NOMO-1 (cell line): ENCODE results near the gene CDON.
A peak's percentile ranks its signal among the peaks of the same experiment; 100 is the strongest.

Experiments used
- DNase-seq, 2 experiments: peaks; one replicate each; lab custom pipeline; 2025; ENCODE audit not compliant: unreplicated experiment in 2 of 2; lab: John Stamatoyannopoulos, UW

Gene CDON, protein sequence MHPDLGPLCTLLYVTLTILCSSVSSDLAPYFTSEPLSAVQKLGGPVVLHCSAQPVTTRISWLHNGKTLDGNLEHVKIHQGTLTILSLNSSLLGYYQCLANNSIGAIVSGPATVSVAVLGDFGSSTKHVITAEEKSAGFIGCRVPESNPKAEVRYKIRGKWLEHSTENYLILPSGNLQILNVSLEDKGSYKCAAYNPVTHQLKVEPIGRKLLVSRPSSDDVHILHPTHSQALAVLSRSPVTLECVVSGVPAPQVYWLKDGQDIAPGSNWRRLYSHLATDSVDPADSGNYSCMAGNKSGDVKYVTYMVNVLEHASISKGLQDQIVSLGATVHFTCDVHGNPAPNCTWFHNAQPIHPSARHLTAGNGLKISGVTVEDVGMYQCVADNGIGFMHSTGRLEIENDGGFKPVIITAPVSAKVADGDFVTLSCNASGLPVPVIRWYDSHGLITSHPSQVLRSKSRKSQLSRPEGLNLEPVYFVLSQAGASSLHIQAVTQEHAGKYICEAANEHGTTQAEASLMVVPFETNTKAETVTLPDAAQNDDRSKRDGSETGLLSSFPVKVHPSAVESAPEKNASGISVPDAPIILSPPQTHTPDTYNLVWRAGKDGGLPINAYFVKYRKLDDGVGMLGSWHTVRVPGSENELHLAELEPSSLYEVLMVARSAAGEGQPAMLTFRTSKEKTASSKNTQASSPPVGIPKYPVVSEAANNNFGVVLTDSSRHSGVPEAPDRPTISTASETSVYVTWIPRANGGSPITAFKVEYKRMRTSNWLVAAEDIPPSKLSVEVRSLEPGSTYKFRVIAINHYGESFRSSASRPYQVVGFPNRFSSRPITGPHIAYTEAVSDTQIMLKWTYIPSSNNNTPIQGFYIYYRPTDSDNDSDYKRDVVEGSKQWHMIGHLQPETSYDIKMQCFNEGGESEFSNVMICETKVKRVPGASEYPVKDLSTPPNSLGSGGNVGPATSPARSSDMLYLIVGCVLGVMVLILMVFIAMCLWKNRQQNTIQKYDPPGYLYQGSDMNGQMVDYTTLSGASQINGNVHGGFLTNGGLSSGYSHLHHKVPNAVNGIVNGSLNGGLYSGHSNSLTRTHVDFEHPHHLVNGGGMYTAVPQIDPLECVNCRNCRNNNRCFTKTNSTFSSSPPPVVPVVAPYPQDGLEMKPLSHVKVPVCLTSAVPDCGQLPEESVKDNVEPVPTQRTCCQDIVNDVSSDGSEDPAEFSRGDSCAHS (N-terminal part only)

DNA sequence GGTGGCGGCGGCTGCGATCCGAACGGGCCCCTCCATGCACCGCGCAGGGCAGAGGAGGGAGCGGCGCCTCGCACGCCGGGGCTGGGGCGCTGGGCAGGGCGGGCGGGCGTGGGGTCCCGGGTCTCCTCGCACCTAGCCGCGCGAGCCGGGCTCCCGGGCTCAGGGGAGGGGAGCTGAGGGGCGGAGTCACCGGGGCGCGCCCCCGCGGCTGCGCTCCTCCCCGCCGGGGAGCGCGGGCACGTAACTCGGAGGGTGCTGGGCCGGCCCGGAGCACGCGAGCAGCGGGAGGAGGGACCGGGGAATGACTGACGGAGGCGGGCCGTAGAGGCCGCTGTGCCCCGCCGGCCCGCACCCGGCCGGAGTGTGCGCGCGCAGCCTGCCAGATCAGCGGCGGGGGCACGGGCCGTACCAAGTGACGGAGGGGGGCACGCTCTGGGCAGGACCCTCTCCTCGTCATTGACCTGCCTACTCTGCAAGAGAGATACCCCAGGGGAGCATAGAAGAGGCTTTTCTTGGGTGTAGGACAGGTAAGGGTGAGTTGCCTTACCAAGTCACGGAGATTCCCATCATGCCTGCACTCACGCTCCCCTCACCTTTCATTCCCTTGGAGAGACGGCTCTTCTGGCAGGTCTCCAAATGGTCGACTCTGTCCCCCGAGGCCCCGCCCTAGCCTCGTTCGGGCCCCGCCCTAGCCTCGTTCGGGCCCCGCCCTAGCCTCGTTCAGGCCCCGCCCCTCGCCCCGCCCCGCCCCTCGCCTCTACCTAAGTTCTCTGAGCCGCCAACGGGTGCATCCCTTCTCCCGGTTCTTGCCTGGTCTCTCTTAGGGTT is at the start of gene CDON:
TSS of gene CDON (minus strand) at position 188 of the 828 bp plus-strand sequence. CDS start 39,390 bp downstream, outside the sequence.
- peak; percentile 89 to 94 for DNase-seq

DNA sequence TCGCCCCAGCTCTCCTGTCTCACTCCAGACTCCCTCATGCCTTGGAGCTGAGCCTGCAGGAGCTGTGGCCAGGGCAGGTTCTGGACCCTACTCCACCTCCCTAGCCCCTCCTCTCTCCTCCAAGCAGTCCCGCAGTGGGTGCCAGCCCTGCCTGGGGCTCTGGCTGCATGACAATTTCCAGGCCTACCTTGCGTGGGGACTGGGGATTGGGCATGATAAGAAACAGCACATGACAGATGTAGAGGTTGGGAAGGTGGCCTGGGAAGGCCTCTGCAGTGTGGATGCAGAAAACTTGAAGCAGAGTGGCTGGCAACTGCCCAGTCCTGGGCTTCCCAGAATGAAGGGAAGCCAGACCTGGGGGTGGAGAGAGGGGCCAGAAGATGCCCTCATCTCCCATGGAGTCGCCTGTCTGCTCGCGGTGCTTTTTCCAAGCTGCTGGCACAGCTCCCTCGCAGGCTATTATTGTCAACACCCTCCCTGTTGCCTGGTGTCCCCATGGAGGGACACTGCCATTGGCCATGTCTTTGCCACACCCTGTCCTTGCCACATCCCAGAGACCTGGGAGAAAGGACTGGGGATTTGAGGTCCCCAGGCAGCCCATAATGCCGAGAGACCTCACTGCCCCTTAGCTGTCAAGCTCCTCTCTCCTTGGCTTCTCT is 48.9 kb upstream of the CDON start:
- DNase-seq, result no peak

DNA sequence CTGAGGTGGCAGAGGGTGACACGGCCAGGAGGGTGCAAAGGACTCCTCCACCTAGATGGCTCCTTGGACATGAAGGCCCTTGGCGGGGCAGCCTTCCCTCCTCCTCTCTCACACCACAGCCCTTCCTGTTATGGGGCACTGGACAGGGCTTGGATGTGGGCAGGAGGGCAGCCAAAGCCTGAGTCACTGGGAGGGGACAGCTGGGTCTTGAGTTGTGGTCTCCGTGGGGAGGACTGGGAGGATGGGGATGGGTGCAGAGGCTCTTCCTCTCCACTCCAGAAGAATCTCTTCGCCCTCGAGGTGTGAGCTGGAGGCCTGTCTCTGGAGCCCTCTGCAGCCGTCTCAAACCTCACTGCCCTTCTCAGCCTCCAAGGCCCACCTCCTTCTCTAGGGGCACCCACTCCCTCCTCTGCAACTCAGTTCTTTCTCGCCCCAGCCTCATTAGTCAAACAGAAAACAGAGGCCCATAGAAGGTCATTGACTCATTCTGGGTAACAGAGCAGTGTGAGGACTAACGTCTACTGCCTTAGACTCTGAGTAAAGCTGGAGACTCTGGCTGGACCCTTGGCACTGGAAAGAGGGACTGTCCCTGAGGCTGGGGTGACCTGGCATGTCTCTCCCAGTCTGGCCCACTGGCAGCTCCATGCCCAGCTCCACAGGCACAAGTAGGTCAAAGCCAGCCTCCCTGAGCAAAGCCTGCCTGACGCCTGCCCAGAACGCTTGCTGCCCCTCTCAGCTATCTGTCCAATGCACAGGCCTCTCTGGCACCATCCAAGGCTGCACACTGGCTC is 47.5 kb upstream of the CDON start:
- no peak for DNase-seq

DNA sequence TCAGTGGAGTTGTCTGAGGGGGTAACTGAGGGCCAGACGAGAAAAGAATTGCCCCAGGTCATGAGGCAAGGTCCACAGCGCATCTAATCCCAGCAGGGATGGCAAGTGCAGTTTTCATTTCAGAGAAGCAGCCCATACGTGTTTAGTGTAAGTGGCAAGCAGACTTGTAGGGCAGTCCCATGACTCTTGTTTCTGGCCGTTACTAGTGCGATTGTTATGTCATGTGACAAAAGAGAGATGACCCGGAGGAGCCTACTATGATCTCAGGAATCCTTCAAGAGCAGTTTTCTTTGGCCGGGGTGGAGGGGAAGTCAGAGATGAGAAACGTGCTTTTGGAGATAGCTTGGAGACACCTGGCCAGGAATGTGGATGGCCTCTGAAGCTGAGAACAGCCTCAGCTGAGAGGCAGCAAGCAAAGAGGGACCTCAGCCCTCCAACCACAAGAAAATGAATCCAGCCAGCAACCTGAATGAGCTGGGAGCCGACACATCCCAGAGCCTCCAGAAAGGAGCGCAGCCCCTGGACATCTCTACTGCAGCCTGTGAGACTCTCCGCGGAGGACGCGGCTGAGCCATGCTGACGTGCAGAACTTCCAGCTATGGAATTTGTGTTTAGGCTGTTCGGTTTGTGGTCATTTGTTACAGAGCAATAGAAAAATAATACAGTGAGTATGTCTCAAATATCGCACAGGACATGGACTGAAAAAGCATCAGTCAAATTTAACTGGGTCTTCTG is 44.1 kb upstream of the CDON start:
- DNase-seq, result no peak

DNA sequence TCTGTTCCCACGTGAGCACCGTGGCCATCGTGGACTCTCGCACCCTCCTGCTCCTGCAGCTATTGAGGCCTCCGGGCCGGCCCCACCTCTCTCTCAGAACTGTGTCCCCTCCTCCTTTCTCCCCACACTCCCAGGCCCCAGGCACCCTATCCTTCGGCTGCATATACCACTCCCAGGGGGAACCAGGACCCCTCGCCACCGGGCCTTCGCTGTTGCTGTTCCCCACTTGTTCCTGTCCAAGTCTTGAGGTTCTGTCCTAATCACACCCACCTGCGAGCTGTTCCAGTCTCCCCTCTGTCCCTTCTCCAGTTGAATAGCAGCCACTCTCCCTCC is 43.0 kb upstream of the CDON start:
- DNase-seq, result no peak

DNA sequence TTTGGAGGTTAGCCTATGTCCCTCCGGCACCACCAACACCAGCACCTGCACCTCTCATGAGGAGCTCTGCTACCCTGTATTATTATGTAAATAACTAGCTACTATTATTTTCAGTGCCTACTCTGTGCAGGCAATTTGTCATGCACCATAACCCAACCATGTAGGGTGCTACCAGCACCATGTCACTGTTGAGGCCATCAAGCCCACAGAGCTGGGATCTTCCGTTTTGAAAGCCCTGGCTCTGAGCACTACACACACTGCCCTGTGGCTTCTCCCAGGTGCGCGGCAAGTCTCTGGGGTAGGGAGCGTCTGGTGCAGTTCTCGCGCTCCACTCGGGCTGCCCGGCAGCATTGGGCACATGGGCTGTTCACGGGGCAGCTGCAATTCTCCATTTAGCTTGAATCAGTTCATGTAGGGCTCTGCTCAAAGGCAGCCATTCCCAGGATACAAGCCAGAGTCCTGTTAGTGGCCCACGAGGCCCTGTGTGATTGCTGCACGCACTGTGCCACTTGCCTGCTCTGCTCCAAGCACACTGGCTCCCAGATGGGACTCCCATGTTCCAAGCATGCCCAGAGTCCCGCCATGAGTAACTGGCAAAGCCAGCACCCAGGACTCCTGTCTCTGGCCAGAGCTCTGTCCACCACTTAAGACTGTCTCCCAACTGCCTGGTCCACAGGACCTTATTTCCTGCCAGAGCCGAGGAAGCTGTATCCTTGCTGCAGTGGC is 42.5 kb upstream of the CDON start:
- no peak for DNase-seq

DNA sequence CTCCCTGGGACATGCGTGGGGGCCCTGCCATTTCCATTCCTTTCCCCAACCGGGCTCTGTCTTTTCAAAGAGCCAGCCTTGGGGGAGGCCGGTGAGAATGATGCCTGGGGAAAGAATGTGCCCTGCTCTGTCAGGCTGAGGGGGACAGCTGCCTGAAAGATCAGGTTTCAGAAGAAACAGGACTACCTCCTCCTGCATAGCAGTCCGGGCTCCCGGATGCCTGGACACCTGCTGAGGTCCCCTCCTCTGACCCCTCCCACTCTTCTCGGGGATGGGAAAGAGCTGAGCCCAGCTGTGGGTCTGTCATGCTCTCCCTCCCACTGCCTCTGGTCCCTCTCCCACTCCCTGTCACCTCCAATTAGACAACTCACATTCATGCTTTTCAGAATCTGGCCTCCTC is 41.8 kb upstream of the CDON start:
- no peak for DNase-seq

DNA sequence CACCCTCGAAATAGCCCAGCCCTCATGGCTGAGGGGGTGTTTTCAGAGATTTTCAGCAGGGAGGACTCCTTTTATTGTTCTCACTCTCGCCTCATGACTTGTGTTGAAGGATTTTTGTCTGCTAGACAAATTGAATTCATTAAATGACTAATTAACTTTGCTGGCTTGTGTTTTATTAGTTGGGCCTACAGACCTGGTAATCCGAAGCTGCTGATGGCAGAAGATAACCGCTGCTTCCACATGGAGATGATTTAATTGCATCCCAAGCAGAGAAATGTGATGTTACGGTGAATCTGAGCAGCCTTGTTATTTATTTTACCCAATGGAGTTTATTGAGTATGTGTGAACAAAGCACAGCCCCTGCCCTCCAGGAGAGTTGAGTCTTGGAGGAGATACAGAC is 40.5 kb upstream of the CDON start:
- no peak for DNase-seq

DNA sequence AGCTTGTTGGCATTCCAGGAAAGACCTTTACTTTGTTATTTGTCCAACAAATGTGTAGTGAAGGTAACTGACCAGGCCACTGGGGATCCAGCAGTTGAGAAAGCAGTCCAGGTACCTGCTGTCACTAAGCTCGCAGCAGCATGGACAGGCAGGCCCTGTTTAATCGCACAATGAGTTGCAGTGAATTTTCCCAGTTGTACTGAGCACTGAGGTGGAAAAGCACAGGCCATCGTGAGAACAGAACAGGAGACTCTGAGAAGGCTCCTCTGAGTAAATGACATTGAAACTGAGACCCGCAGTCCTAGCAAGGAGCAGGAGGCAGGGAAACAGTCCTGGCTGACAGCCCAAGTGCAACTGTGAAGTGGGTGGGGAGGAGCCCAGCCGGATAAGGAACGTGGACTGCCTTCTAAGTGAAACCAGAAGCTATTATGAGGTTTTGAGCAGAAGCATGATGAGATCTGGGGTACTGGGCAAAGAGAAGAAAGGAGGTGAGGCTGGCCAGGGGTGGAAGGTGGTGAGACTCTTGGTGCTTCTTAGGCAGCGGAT is 39.8 kb upstream of the CDON start:
- DNase-seq, result no peak

DNA sequence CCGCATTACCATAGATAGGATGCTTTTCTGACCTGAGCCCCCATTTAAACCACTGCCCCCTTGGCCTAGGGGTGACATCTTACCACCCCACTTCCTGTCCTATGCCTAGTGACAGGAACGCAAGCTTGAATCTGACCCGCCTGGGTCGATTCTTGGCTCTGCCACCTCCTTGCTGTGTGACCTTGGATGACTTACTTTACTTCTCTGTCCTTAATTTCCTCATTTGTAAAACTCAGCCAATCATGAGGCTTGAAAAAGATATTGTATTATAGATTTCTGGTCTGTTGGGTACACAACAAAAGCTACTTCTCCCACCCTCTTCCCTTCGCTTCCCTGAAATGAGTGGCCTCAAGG is 39.2 kb upstream of the CDON start:
- DNase-seq, result no peak

DNA sequence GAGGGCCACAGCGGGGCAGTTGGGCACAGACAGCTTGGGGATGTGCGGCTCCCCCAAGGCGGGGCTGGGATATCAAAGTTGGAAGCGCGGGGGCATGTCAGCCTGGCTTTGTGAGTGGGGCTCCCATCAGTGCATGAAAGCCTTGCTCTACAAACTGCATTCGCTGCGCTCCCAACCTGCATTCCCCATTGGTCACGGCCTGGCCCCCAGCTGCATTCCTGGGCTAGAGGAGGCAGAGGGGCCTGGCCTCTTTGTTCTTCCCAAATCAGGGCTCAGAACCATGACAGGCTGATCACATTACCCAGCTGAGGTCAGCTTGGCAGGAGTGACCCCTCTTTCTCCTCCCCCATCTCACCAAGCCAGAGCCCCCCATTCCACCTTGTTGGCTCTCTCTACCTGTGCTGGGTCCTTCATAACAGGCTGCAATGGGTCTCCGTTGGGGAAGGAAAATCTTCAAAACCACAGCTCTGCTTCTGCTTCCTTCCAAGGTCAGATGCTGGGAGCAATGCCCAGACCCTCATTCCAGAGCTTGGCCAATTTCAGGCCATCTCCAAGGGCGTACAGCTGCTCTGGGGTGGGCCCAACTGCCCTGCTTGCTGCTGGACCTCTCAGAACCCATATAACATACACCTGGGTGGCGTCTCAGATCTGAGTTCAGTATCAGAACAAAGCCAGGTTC is 38.7 kb upstream of the CDON start:
- DNase-seq, result no peak

DNA sequence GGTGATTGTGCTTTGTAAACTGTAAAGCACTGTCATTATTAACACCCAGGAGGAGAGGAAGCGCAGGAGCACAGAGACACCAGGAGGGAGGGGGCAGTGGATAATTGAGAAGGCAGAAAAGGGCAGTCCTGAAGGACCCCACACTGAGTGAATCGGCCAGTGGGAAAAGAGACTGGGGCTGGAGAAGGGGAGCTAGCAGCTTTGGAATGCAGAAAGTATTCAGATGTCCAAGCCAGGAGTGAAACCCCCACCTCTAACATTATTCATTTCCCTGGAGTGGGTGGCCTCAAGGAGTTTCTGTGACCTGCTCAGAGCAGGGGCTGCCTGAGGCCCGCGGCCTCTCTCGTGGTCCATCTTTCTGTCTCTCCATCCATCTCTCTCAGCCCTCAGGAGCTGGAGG is 38.0 kb upstream of the CDON start:
- DNase-seq, result no peak

DNA sequence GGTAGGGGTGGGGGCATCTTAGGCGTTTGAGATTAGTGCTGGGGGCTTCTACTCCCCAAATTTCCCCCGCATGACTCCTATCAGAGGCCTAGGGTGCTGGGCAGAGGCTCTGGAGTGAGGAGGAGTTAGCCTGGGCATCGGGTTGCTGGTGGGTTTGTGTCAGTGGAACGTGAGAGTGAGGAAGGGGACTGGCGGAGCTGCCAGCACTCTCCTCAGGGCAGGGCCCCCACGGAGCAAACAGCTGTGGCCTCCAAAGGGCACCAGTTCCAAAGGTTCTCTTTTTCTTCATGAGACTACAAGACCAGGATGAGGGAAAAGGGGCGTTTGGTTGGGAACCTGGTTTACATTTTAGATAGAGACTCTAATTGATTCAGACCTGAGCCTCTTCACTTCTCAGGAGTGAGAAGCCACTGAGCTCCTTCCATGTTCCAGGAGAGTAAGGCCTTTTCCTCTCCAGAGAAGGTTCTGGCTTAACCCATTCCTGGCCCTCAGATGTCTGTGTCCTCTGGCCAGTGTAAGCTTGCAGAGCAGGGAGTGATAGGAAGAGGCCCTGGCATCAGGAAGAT is 35.6 kb upstream of the CDON start:
- DNase-seq, result no peak

DNA sequence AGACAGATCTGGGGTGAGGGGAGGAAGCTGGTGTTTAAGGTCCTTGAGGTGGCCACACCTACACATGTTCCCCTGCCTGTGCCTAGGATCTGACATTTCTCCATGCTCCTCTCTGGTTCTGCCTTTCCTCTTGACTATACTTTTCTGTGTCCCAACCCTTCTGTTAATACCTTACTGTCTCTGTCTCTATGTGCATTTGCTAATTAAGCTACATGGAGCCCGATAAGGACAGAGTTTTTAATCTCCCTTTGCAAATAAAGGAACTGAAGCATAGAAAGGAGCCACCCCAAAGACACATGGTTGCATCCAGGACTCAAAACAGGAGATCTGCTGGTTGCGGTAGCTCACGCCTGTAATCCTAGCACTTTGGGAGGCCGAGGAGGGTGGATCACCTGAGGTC is 33.1 kb upstream of the CDON start:
- DNase-seq, result no peak

DNA sequence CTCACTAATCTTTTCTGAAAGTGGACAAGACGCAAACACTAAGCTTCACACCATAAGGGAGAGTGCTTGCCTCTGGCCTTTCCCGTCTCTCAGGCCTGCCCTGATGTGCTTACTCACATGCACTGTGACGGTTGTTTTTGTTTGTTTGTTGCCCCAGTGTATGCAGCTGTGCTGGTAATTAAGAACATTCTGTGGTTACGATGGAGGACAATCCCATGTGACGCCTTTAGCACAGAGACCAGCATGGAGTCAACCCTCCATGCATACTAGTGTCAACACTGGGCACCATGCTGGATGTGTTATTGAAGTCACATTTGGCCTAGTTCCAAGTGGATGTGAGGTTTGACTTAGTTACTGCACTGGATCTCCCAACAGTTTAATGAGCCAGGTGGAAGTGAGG is 27.8 kb upstream of the CDON start:
- no peak for DNase-seq

DNA sequence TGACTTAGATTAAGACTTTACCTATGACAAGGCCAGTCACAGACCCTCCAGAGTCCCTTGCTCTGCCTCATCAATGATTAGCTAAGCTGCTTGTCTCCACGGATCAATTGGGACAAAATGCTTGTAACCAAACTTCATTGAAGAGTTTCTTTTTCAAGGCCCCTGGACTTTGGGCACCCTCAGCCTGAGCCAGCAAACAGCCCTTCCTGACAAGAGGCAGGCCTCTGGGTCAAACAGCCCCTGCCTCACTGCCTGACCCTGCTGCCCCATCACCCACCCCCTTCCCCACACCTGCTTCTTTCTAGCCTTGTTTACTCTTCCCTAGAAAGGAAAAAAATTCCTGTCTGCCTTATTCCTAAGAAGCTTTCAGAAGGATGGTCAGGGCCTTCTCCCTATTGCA is 26.3 kb upstream of the CDON start:
- DNase-seq, result no peak

DNA sequence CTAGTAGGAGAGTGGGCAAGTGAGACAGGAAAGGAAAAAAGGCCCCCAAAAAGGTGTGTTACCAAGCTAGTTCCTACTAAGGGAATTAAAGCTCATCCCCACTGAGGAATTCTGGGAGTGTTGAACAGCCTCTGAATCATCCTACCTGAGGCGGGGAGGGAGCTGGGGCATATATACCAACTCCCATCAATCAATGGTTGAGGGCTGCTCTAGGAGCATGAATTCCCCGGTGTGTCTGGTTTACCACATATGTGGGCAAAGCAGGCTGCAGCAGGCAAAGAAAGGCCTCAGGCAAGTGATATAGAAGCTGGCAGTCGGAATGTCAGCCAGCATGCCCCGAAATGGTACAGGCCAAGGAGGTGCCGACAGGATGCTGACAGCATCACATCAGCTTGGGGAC is 23.6 kb upstream of the CDON start:
- no peak for DNase-seq
